Upper lobe of right lung (tissue), 1 donor: ENCODE data around the gene DCAKD. TPM values are rescaled to one million over a fixed set of nuclear protein-coding genes. Genes with fewer than 3 reads are reported as not detected.

Experiments
- ATAC-seq: fragments of 200-7000 bp; cut with Tn5 transposase; one replicate; pipeline ENCODE4 v1.9.1; 2020; ENCODE audit warnings: mild to moderate bottlenecking, moderate library complexity
- DNase-seq: peaks from one replicate; pipeline ENCODE4 v3.0.0-alpha.2; 2020
- H3K27ac ChIP-seq: fragments of 200-600 bp; one replicate; pipeline ENCODE4 v1.8.0; 2022
- H3K27me3 ChIP-seq: fragments of 200-600 bp; one replicate; pipeline ENCODE4 v1.8.0; 2022; ENCODE audit warnings: mild to moderate bottlenecking
- H3K36me3 ChIP-seq: fragments of 200-600 bp; one replicate; pipeline ENCODE4 v1.8.0; 2022
- H3K4me1 ChIP-seq: fragments of 200-600 bp; one replicate; pipeline ENCODE4 v1.8.0; 2022
- H3K4me3 ChIP-seq: fragments of 200-600 bp; one replicate; pipeline ENCODE4 v1.8.0; 2022; ENCODE audit warnings: mild to moderate bottlenecking
- H3K9me3 ChIP-seq: fragments of 200-600 bp; one replicate; pipeline ENCODE4 v1.8.0; 2022
- CTCF ChIP-seq: fragments of 200-600 bp; IDR thresholded peaks from one replicate; pipeline ENCODE4 v1.8.0; 2022; ENCODE audit warnings: antibody characterized with exemption
- intact Hi-C: fragments of 100-400 bp; cut with DNase I; formaldehyde crosslinking; loops from one replicate; pipeline ENCODE4 v1.11.0; 2022
- total RNA-seq: library from RNA; stranded (reverse); fragmentation: NEBNext Ultra II Directional; extraction: Animal tissue kit (Norgen Biotek cat#: 25700); gene quantifications from one replicate; pipeline ENCODE4 v1.2.1, GENCODE V29; 2021
- donor health status: DM: no; HTN: yes; CAD: no; lungs with severe emphysema.

Gene DCAKD
- total RNA-seq, 1 donor from 2014 or later: 21.8 TPM

- intact Hi-C loops: no loop called here
- ATAC-seq: no peak
Measured at GRCh38 chr17:44988044-44988942, 63.1 kb downstream of the DCAKD start.

GRCh38 chr17:44983563-44983962 lies 67.9 kb downstream of the DCAKD start:
- intact Hi-C loops: no loop called here
- Histone ChIP-seq H3K27ac (no peak overlapping the region), H3K4me3 (no peak overlapping the region), H3K27me3 (peaks cover 37% of the 10 kb centered on the region), H3K36me3 (no peaks in the 10 kb centered on the region), H3K9me3 (no peaks in the 10 kb centered on the region), H3K4me1 (no peaks in the 10 kb centered on the region)
- DNase-seq (no peak), ATAC-seq (no peak)
- TF ChIP-seq CTCF: no peak

More at GRCh38 chr17:44988044-44988942, 63.1 kb downstream of the DCAKD start:
- Histone ChIP-seq H3K36me3 (no peaks in the 10 kb centered on the region), H3K4me1 (no peaks in the 10 kb centered on the region), H3K4me3 (no peak overlapping the region), H3K27ac (no peak overlapping the region), H3K27me3 (peaks cover 46% of the 10 kb centered on the region), H3K9me3 (no peaks in the 10 kb centered on the region)
- no peak for TF ChIP-seq CTCF
- no peak for DNase-seq

DNA sequence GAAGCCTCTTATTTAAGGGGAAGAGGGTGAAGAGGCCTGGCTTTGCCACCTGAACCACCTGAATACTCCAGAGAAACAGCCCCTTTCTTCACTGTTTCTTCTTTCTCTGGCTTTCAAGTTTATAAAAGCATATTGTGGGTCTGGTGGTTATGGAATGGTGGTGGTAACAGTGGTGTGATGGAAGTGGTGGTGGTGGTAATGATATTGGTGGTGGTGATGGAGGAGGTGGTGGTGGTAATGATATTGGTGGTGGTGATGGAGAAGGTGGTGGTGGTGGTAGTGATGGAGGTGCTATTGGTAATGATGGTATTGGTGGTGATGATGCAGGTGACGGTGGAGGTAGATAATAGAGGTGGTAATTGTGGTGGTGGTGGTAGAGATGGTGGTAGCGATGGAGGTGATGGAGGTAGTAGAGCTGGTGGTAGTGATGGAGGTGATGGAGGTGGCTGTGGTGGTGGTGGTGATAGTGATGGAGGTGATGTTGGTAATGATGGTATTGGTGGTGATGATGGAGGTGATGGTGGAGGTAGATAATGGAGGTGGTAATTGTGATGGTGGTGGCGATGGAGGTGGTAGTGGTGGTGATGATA lies 69.2 kb downstream of the DCAKD start:
- ATAC-seq (no peak), DNase-seq (no peak)
- no peak for TF ChIP-seq CTCF
- intact Hi-C loops: no loop called here
- Histone ChIP-seq H3K9me3 (no peaks in the 10 kb centered on the region), H3K4me3 (no peak overlapping the region), H3K4me1 (peaks cover 3% of the 10 kb centered on the region), H3K27ac (no peak overlapping the region), H3K36me3 (no peaks in the 10 kb centered on the region), H3K27me3 (peaks cover 24% of the 10 kb centered on the region)

- TF ChIP-seq CTCF: no peak
- ATAC-seq: no peak
- H3K4me1 ChIP-seq: peaks cover 3% of the 10 kb centered on the region
- no peak for DNase-seq
- no peak overlapping the region for H3K27ac ChIP-seq
- intact Hi-C loops: no loop called here
- no peaks in the 10 kb centered on the region for H3K9me3 ChIP-seq
- H3K36me3 ChIP-seq: no peaks in the 10 kb centered on the region
- peaks cover 16% of the 10 kb centered on the region for H3K27me3 ChIP-seq
- no peak overlapping the region for H3K4me3 ChIP-seq
Measured at GRCh38 chr17:44981221-44981968, 70.0 kb downstream of the DCAKD start.

DNA sequence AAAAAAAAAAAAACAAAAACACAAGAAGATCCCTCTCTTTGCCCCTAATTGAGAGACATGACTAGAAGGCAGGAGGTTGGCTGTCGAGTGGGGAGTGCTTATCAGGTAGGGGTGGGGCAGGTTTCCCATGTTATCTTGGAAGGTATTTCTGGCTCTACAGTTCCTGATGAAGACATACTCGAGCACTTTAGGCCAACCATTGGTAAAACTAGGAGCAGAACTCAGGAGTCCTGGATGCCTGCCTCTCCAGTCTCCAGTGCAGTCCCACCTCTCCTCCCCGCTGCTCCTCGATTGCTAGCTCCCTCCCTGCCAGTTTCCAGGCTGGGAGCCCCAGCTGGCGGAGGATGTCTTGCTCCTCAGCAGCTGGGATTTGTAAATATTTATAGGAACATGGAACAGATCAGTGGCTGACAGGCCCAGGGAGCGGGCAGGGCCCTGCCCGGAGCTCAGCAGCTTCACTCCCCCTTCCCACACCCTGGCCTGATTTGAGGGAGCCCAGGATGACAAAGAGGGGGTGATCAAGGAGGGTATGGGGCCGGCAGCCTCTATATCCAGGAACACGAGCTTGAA lies 71.9 kb downstream of the DCAKD start:
- Histone ChIP-seq H3K36me3 (no peaks in the 10 kb centered on the region), H3K27me3 (peaks cover 4% of the 10 kb centered on the region), H3K4me1 (peaks cover 3% of the 10 kb centered on the region), H3K9me3 (no peaks in the 10 kb centered on the region), H3K4me3 (no peak overlapping the region), H3K27ac (no peak overlapping the region)
- intact Hi-C loops: no loop called here
- ATAC-seq: no peak
- no peak for DNase-seq
- no peak for TF ChIP-seq CTCF
